Hematopoietic multipotent progenitor cell (in vitro differentiated cells): Measurements from ENCODE around the gene RBM33. TPM values are rescaled to one million over a fixed set of nuclear protein-coding genes. Genes with fewer than 3 reads are reported as not detected.
A peak's percentile ranks its signal among the peaks of the same experiment; 100 is the strongest.

Experiments used
- DNase-seq, 3 donors: peaks; one replicate each; pipeline ENCODE4 v3.0.0-alpha.2; 2011 to 2015; ENCODE audit warnings: low read depth in 2 of 3, low spot score in 2 of 3
- total RNA-seq: library from RNA; depleted of rRNA; stranded (reverse); fragments of >200 nt; gene quantifications from one replicate; pipeline ENCODE4 v1.2.3, GENCODE V29; 2012

Gene RBM33
- total RNA-seq, 1 donor = 36.4 TPM

GRCh38 chr7:155791836-155792235 lies 147.4 kb downstream of the RBM33 start:
- no peak for DNase-seq

- DNase-seq = no peak
Measured at GRCh38 chr7:155792315-155792960, 148.0 kb downstream of the RBM33 start.

- DNase-seq = no peak
Measured at GRCh38 chr7:155792999-155793560, 148.6 kb downstream of the RBM33 start.

GRCh38 chr7:155793720-155794119 lies 149.3 kb downstream of the RBM33 start:
- no peak for DNase-seq

- no peak for DNase-seq
Measured at GRCh38 chr7:155794196-155794595, 149.7 kb downstream of the RBM33 start.

GRCh38 chr7:155795401-155795800 lies 150.9 kb downstream of the RBM33 start:
- DNase-seq = no peak

GRCh38 chr7:155795951-155796350 lies 151.5 kb downstream of the RBM33 start:
- DNase-seq = no peak

GRCh38 chr7:155796381-155797261 lies 152.2 kb downstream of the RBM33 start:
- DNase-seq = peak in 2 of 3 donors; percentile 31 to 37

- no peak for DNase-seq
Measured at GRCh38 chr7:155797262-155798250, 153.1 kb downstream of the RBM33 start.

- peak in 1 of 3 donors; percentile 75 for DNase-seq
Measured at GRCh38 chr7:155798673-155799439, 154.4 kb downstream of the RBM33 start.

- DNase-seq = no peak
Measured at GRCh38 chr7:155799514-155799913, 155.1 kb downstream of the RBM33 start.

- DNase-seq = no peak
Measured at GRCh38 chr7:155800301-155800700, 155.8 kb downstream of the RBM33 start.

GRCh38 chr7:155800741-155801267 lies 156.3 kb downstream of the RBM33 start:
- DNase-seq = no peak

- DNase-seq = no peak
Measured at GRCh38 chr7:155802291-155802690, 157.8 kb downstream of the RBM33 start.

- no peak for DNase-seq
Measured at GRCh38 chr7:155802906-155803417, 158.5 kb downstream of the RBM33 start.

- DNase-seq = peak in 2 of 3 donors; percentile 51 to 64
Measured at GRCh38 chr7:155803418-155804376, 159.2 kb downstream of the RBM33 start.

GRCh38 chr7:155804431-155804831 lies 160.0 kb downstream of the RBM33 start:
- peak in 1 of 3 donors; percentile 21 for DNase-seq
